ENCODE measurements around the gene KLRC1.
A peak's percentile ranks its signal among the peaks of the same experiment; 100 is the strongest.
"Not testable (repeated sequence)": the region's sequence is repeated elsewhere in the genome, so short reads cannot be mapped to it uniquely, and the experiment has no call there.

The KLRC1 gene
- total RNA-seq, result 5.7 to 47.2 (median 23.4) reads per million in 4 experiments

DNA sequence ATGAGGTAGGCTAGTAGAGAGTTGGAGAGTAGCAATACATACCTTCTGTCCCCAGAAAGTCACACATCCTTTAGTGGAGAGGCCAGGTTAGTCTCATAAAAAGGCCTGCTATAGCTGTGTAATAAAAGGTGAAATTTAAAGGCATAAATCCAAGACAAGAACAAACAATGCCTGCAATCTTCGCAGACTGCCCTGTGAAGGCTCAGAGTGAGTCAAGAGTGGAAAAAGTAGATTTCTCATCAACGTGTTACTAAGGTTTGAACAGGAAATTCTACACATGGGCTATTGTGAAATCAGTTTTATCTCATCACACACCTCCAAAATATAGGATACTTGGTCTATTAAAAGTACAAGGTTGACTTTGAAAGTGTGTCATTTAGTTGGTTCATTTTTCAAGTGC lies at the start of gene KLRC1:
TSS of gene KLRC1 (minus strand) at position 222 of the 400 bp plus-strand sequence. CDS start 2,221 bp downstream, outside the sequence.
- no peak for DNase-seq

DNA sequence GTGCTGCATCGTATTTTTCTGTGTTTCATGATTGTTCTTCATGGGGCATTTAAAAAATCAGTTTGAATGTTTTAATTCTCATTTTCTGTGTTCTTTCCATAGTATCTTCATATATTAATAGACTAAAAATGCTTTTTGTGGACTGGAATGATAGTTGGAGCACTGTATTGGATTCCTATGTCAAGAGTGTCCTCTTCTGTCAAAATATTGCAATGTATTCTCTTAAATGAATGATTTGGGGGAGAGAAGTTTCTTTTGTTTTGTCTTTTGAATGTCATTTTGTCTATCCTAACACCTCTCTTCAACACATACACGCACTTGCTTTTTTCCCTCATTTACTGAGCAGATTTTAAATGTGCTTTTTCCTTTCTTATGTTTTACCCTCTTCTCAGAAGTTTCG lies 47.9 kb upstream of the KLRC1 start:
- no peak for DNase-seq

DNA sequence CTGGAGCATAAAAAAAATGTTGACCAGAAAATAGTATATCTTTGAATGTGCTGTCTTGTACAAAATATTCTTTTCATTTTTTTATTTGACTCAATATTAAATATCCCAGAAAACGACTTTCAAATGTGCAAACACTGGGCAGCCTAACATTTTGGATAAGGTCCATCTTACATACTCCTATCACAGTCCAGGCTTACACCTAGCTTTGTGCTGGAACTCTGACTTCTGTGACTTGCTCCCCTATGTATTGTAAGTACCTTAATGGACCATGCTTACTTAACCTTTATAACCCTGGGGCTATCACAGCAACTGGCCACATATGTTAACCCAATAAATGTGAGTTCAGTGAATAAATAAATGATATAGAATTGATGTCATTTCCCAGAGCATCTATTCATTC lies 44.9 kb upstream of the KLRC1 start:
- no peak for DNase-seq

DNA sequence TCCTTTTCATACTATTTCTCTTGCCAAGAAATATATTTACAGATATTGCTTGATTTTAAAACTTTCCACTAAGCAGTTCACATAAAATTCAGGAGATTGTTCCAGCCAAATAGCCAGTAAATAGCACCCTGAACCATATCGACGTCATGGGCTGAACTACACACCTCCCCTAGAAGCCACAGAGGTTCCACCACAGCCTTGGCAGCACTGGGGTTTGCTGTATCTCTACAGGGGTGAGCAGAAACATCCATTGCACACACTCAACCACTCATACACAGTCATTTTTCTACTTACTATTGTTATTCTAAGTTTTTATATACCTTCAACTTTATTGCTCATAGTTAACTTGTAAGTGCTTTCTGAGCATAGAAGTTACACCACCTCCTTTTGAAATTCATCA lies 44.4 kb upstream of the KLRC1 start:
- peak; percentile 28 for DNase-seq

DNA sequence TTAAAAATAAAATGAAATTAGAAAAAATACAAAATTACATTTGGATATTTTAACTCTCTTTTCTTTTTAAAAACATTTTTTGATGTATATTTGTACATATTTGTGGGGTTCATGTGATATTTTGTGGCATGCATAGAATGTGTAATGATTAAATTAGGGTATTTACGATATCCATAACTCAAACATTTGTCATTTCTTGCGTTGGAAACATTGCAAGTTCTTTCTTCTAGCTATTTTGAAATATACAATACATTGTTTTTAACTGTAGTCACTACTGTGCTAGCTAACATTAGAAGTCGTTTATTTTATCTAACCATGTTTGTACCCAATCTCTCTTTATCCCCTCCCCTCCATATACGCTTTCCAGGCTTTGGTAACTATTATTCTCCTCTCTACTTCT lies 38.6 kb upstream of the KLRC1 start:
- DNase-seq, result no peak

DNA sequence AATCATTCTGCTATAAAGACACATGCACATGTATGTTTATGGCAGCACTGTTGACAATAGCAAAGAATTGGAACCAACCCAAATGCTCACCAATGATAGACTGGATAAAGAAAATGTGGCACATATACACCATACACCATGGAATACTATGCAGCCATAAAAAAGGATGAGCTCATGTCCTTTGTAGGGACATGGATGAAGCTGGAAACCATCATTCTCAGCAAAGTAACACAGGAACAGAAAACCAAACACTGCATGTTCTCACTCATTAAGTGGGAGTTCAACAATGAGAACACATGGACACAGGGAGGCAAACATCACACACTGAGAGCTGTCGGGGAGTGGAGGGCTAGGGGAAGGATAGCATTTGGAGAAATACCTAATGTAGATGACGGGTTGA lies 34.2 kb upstream of the KLRC1 start:
- not testable (repeated sequence) for DNase-seq

DNA sequence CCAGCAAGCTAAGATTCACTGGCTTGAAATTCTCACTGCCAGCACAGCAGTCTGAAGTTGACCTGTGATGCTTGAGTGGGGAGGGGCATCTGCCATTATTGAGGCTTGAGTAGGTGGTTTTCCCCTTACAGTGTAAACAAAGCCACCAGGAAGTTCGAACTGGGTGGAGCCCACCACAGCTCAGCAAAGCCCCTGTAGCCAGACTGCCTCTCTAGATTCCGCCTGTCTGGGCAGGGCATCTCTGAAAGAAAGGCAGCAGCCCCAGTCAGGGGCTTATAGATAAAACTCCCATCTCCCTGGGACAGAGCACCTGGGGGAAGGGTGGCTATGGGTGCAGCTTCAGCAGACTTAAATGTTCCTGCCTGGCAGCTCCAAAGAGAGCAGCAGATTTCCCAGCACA lies 28.7 kb upstream of the KLRC1 start:
- not testable (repeated sequence) for DNase-seq

DNA sequence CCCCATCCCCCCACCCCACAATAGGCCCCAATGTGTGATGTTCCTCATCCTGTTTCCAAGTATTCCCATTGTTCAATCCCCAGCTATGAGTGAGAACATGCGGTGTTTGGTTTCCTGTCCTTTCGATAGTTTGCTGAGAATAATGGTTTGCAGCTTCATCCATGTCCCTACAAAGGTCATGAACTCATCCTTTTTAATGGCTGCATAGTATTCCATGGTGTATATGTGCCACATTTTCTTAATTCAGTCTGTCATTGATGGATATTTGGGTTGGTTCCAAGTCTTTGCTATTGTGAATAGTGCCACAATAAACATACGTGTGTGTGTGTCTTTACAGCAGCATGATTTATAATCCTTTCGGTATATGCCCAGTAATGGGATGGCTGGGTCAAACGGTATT lies 19.6 kb upstream of the KLRC1 start:
- not testable (repeated sequence) for DNase-seq

DNA sequence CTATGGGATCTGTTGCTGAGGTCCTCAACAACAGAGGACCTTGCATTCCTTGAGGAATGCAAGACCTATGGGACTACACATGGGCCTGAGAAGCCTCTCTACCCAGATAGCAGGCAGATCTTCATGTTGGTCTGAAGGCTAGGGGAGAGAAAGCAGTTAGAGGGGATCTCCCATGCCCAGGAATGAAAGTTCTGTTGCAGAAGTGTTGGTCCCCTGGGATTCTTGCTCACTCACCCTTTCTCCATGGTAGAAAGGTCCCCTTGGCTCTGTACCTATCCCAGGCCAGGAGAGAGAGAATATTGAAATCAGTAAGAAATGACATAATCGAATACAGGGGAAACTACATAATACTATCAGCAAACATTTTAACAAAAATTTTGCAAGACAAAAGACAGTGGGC lies 16.5 kb upstream of the KLRC1 start:
- no peak for DNase-seq

DNA sequence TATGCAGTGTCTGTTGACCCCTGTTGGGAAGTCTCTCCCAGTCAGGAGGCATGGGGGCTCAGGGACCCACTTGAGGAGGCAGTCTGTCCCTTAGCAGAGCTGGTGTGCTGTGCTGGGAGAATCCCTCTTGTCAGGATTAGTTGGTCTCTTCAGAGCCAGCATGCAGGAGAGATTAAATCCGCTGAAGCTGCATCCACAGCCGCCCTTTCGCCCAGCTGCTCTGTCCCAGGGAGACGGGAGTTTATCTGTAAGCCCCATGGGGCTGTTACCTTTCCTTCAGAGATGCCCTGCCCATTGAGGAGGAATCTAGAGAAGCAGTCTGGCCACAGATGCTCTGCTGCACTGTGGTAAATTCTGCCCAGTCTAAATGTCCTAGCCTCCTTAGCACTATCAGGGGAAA lies 13.1 kb upstream of the KLRC1 start:
- no peak for DNase-seq

DNA sequence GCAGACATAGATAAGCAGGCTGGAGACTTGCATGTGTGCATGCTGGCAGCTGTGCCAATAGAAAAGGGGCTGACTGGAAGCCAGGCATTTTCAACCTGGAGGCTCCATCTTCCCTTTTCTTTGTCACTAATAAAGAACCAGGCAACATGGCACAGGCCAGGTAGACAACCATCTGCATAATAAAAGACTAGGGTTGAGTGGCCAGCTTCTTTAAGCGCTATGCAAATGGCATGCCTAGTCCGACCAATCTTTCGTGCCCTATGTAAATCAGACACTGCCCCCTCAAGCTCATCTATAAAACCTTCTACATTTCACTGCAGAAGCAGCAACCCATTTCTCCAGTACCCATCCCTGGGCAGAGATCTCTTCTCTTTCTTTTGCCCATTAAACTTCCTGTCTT lies 4.6 kb upstream of the KLRC1 start:
- DNase-seq, result no peak

DNA sequence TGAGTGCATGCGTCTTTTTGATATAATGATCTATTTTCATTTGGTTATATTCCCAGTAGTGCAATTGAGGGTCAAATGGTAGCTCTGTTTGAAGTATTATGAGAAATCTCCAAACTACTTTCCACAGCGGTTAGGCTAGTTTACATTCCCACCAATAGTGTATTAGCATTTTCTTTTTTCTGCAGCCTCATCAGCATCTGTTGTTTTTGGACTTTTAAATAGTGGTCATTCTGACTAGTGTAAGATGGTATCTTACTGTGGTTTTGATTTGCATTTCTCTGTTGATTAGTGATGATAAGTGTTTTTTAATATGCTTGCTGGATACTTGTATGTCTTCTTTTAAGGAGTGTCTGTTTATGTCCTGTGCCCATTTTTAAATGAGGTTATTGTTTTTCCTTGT lies 3.7 kb upstream of the KLRC1 start:
- DNase-seq, result no peak

DNA sequence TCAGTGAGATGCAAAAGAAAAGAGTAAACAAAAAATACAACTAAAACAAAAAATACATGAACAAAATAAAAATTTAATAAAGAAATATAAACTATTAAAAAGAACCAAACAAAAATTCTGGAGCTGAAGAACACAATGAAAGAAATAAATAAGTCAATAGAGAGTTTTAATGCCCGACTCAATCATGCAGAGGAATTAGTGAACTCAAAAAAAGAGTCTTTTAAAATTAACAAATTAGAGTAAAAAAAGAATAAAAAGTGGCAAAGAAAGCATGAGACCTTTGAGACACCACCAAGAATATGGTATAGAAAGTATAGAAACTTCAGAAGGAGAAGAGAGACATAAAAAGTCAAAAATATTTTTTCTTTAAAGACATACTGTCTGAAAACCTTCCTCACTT lies 2.6 kb upstream of the KLRC1 start:
- DNase-seq, result no peak

DNA sequence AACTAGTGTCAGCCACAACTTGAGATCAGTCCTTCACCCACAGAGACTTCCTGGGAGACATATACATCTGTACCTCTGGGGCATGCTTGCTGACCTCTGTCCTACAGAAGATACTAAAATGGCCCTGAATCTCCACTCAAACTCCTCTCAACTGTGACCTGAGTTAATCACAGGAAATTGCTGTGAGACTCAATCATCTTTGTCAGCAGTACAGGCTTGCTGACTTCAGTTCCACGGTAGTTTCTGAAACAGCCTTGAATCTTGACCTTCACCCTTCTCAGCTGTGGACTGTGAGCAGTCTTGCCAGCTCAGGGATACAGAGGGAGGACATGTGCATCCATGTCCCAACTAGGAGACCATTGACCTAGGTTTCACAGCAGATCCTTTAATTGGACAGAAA lies 1.4 kb upstream of the KLRC1 start:
- DNase-seq, result no peak

DNA sequence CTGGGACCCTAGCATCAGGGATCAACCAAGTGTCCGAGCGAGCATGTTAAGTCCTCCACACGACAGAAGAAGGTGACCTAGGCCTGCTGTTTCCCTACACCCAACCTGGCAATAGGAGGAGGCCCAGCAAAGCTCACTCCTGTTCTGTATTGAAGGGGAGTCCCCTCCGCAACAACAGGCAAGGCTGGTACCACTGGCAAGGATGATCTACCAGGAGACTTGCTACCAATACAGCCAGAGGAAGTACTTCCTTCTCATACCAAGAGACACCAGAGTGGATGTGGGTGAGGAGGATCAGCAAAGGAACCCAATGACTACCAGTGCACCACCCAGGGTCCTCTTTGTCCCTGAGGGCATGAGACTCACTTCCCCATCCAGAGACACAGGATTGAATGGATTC lies 4.9 kb downstream of the KLRC1 start:
- DNase-seq, result no peak

DNA sequence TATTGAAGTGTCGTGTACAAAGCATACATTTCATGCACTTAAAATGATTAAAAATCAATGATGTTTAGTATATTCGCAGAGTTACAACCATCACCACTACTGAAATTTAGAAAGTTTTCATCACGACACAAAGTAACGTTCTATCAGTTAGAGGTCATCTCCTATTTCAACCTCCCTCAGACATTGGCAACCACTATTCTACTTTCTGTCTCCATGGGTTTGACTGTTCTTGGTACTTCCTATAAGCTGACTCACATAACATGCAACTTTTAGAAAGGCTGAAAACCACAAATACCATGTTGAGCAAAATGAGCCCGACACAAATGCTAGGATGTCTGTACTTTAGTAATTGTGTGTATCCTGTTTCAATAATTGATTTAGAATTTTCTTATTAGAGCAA lies 7.1 kb downstream of the KLRC1 start:
- not testable (repeated sequence) for DNase-seq

DNA sequence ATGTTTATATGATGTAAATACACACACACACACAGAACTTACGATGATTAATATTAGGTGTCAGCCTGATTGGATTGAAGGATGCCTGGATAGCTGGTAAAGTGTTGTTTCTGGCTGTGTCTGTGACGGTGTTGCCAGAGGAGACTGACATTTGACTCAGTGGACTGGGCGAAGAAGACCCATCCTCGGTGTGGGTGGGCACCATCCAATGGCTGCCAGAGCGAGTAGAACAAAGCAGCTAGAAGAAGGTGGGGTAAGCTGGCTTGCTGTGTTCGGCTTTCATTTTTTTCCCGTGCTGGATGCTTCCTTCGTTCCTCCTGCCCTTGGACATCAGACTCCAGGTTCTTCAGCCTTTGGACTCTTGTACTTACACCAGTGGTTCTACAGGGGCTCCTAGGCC lies 12.0 kb downstream of the KLRC1 start:
- DNase-seq, result not testable (repeated sequence)

DNA sequence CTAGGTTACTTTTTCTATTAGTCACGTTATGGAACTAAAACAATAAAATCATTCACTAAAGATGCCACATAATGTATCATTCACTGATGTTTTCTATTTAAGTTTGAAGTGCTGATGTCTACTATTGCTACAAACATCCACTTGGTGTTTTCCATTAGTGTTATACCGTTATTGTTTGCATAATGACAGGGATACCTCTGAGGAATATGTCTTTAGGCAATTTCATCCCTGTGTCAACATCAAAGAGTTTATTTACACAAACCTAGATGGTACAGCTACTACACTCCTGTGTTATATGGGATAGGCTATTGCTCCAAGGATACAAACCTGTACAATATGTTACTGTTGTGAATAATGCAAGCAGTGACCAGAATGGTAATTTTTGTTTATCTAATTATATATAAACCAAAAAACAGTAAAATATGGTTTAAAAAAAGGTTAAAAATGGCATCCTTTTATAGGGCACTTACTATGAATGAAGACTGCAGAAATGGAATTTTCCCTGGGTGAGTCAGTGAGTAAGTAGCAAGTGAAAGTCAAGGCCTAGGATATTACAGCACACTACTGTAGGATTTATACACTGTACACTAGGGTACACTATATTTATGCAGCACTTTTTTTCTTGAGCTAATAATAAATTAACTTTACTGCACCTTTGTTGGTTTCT lies 13.4 kb downstream of the KLRC1 start:
- not testable (repeated sequence) for DNase-seq

DNA sequence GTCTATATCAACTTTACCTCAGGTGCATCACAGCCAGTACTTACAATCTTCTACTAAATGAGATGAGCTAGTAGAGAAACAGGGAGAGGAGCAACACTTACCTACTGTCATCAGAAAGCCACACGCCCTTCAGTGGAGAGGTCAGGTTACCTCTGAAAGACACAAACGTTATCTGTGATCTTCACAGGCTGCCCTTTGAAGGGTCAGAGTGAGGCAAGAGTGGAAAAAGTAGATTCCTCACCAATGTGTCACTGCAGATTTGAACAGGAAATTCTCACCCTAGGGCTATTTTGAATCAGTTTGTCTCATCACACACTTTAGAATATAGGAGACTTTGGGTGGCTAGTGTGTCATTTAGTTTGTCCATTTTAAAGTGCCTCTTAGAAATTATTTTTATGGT lies 15.6 kb downstream of the KLRC1 start:
- not testable (repeated sequence) for DNase-seq

DNA sequence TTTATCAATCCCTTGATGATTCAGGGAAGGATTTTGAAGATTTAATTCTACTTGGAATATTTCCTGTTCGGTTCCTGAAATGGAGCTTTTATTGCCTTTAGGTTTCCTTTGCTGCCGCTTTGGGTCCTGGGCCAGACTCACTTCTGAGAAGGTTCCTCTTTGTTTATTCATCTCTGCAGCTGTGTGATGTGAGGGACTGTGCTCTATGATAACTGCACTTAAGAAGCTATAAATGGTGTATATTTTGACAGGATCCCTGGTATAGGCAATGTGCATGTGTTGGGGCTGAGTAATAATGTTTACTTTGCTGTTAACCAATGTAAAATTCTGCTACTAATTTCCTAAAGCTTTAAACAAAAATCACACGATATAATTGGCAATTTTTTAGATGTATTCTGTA lies 17.4 kb downstream of the KLRC1 start, which contains the start of gene KLRC2:
TSS of gene KLRC2 (minus strand) at position 195 of the 400 bp plus-strand sequence. CDS start at position 171, 24 bp downstream.
- not testable (repeated sequence) for DNase-seq

DNA sequence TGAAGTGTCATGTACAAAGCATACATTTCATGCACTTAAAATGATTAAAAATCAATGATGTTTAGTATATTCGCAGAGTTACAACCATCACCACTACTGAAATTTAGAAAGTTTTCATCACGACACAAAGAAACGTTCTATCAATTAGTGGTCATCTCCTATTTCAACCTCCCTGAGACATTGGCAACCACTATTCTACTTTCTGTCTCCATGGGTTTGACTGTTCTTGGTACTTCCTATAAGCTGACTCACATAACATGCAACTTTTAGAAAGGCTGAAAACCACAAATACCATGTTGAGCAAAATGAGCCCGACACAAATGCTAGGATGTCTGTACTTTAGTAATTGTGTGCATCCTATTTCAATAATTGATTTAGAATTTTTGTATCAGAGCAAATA lies 22.6 kb downstream of the KLRC1 start:
- not testable (repeated sequence) for DNase-seq

DNA sequence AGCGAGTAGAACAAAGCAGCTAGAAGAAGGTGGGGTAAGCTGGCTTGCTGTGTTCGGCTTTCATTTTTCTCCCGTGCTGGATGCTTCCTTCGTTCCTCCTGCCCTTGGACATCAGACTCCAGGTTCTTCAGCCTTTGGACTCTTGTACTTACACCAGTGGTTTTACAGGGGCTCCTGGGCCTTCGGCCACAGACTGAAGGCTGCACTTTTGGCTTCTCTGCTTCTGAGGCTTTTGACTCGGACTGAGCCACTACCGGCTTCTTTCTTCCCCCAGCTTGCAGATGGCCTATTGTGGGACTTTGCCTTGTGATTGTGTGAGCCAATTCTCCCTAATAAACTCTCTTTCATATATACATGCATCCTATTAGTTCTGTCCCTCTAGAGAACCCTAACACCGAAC lies 27.2 kb downstream of the KLRC1 start:
- not testable (repeated sequence) for DNase-seq

DNA sequence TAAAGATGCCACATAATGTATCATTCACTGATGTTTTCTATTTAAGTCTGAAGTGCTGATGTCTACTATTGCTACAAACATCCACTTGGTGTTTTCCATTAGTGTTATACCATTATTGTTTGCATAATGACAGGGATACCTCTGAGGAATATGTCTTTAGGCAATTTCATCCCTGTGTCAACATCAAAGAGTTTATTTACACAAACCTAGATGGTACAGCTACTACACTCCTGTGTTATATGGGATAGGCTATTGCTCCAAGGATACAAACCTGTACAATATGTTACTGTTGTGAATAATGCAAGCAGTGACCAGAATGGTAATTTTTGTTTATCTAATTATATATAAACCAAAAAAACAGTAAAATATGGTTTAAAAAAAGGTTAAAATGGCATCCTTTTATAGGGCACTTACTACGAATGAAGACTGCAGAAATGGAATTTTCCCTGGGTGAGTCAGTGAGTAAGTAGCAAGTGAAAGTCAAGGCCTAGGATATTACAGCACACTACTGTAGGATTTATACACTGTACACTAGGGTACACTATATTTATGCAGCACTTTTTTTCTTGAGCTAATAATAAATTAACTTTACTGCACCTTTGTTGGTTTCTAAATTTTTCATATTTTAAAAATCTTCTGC lies 28.8 kb downstream of the KLRC1 start:
- DNase-seq, result not testable (repeated sequence)

DNA sequence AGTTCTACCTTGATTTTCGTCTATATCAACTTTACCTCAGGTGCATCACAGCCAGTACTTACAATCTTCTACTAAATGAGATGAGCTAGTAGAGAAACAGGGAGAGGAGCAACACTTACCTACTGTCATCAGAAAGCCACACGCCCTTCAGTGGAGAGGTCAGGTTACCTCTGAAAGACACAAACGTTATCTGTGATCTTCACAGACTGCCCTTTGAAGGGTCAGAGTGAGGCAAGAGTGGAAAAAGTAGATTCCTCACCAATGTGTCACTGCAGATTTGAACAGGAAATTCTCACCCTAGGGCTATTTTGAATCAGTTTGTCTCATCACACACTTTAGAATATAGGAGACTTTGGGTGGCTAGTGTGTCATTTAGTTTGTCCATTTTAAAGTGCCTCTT lies 31.0 kb downstream of the KLRC1 start:
- not testable (repeated sequence) for DNase-seq

DNA sequence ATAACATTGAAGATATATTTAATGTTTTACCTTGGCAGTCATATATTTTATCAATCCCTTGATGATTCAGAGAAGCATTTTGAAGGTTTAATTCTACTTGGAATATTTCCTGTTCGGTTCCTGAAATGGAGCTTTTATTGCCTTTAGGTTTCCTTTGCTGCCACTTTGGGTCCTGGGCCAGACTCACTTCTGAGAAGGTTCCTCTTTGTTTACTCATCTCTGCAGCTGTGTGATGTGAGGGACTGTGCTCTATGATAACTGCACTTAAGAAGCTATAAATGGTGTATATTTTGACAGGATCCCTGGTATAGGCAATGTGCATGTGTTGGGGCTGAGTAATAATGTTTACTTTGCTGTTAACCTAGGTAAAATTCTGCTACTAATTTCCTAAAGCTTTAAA lies 32.8 kb downstream of the KLRC1 start, which contains the start of gene KLRC3:
TSS of gene KLRC3 (minus strand) at position 262 of the 400 bp plus-strand sequence. CDS start at position 217, 45 bp downstream.
- DNase-seq, result not testable (repeated sequence)
